22Rv1 (cell line): ENCODE data around the gene ADK.

ENCODE experiments used
- ZFX ChIP-seq: fragments of 450-650 bp; IDR thresholded peaks from 2 replicates; pipeline ENCODE4 v1.6.1; 2017; ENCODE audit warnings: antibody characterized with exemption, borderline replicate concordance
- TF ChIP-seq, protein P1 (sequence below): fragments of 450-650 bp; IDR thresholded peaks from 2 replicates; pipeline ENCODE4 v1.5.1; 2017; ENCODE audit warnings: mild to moderate bottlenecking

DNA sequence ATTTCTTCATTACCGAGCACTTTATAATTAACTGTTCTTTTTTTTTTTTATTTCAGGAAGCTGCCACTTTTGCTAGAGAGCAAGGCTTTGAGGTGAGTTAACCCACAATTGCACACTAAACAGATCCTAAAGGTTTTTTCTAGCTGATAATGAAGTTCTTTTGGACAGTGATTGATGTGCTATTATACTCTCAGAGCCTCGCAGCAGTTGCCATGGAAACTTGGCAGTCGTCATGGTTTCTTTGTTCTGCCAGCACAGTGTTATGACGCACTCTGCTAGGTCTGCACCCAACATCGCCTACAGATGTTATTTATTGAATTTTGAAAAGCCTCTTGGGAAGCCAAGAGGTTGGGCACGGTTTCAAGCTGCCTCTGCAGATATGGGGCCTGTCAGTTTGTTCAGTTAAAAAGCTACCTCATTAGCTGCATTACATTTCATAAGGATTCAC, 438.2 kb downstream of the ADK start:
- TF ChIP-seq, protein P1, sequence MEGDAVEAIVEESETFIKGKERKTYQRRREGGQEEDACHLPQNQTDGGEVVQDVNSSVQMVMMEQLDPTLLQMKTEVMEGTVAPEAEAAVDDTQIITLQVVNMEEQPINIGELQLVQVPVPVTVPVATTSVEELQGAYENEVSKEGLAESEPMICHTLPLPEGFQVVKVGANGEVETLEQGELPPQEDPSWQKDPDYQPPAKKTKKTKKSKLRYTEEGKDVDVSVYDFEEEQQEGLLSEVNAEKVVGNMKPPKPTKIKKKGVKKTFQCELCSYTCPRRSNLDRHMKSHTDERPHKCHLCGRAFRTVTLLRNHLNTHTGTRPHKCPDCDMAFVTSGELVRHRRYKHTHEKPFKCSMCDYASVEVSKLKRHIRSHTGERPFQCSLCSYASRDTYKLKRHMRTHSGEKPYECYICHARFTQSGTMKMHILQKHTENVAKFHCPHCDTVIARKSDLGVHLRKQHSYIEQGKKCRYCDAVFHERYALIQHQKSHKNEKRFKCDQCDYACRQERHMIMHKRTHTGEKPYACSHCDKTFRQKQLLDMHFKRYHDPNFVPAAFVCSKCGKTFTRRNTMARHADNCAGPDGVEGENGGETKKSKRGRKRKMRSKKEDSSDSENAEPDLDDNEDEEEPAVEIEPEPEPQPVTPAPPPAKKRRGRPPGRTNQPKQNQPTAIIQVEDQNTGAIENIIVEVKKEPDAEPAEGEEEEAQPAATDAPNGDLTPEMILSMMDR = no peak
- no peak for TF ChIP-seq ZFX
